ENCODE data around the gene MARCHF5. TPM values are rescaled to one million over a fixed set of nuclear protein-coding genes. Genes with fewer than 3 reads are reported as not detected.

The MARCHF5 gene
- polyA plus RNA-seq, 1 donor (not counting 4 experiments of a cell fraction or from before 2014, with no cell fraction given), result 54.1 TPM

GRCh38 chr10:92381543-92381954 is 90.6 kb downstream of the MARCHF5 start:
- no peaks in the 10 kb centered on the region for H3K9me1 ChIP-seq (ENCODE audit: control insufficient read depth, extremely low read depth, insufficient read depth, low read length)
- no peak for TF ChIP-seq CTCF (optimal IDR thresholded peaks at IDR 0.05 in 1 of 3, IDR thresholded peaks at IDR 0.05 in 1 of 3, conservative IDR thresholded peaks at IDR 0.05 in 1 of 3; ENCODE audit: extremely low read depth in 1 of 3, insufficient read depth in 2 of 3, low read length in 3 of 3)
- no peak for TF ChIP-seq EZH2 (IDR thresholded peaks at IDR 0.05; ENCODE audit: low read length)
- H3K27me3 ChIP-seq (ENCODE audit: control insufficient read depth, extremely low read depth, insufficient read depth, low read length), result no peaks in the 10 kb centered on the region
- no peak for FAIRE-seq
- H3K79me2 ChIP-seq (ENCODE audit: control insufficient read depth, insufficient read depth, low read length), result no peaks in the 10 kb centered on the region
- H3K9me3 ChIP-seq (ENCODE audit: control insufficient read depth, low read depth, low read length), result no peaks in the 10 kb centered on the region
- H3K4me3 ChIP-seq (ENCODE audit: control insufficient read depth in 2 of 3, extremely low read depth in 1 of 3, insufficient read depth in 2 of 3, low read depth in 1 of 3, low read length in 3 of 3), result no peak overlapping the region
- H3K4me1 ChIP-seq (ENCODE audit: control insufficient read depth, extremely low read depth, insufficient read depth, low read length), result no peaks in the 10 kb centered on the region
- dilution Hi-C loops (cut with MboI; ENCODE audit: extremely low pct_ligation_motif_present, low sequenced_read_pairs), result no loop called here
- H3K9ac ChIP-seq (ENCODE audit: control insufficient read depth, extremely low read depth, insufficient read depth, low read length), result no peak overlapping the region
- H4K20me1 ChIP-seq (ENCODE audit: control insufficient read depth, extremely low read depth, insufficient read depth, low read length), result no peaks in the 10 kb centered on the region
- H3K4me2 ChIP-seq (ENCODE audit: control insufficient read depth, extremely low read depth, insufficient read depth, low read depth, low read length), result no peak overlapping the region
- H3K27ac ChIP-seq (ENCODE audit: control insufficient read depth, insufficient read depth, low read length), result no peak overlapping the region
- DNase-seq (ENCODE audit: low read depth, low spot score), result no peak
- H3K36me3 ChIP-seq (ENCODE audit: control insufficient read depth in 2 of 2, extremely low read depth in 1 of 2, insufficient read depth in 2 of 2, low read length in 2 of 2), result no peaks in the 10 kb centered on the region
- H2AFZ ChIP-seq (ENCODE audit: control insufficient read depth, low read length), result no peak overlapping the region

- no peaks in the 10 kb centered on the region for H3K9me1 ChIP-seq (ENCODE audit: control insufficient read depth, extremely low read depth, insufficient read depth, low read length)
- H2AFZ ChIP-seq (ENCODE audit: control insufficient read depth, low read length), result no peak overlapping the region
- no peaks in the 10 kb centered on the region for H3K9me3 ChIP-seq (ENCODE audit: control insufficient read depth, low read depth, low read length)
- H3K4me1 ChIP-seq (ENCODE audit: control insufficient read depth, extremely low read depth, insufficient read depth, low read length), result no peaks in the 10 kb centered on the region
- no peak for FAIRE-seq
- TF ChIP-seq CTCF (optimal IDR thresholded peaks at IDR 0.05 in 1 of 3, IDR thresholded peaks at IDR 0.05 in 1 of 3, conservative IDR thresholded peaks at IDR 0.05 in 1 of 3; ENCODE audit: extremely low read depth in 1 of 3, insufficient read depth in 2 of 3, low read length in 3 of 3) (no peak), EZH2 (IDR thresholded peaks at IDR 0.05; ENCODE audit: low read length) (no peak)
- H3K27ac ChIP-seq (ENCODE audit: control insufficient read depth, insufficient read depth, low read length), result no peak overlapping the region
- H3K4me3 ChIP-seq (ENCODE audit: control insufficient read depth in 2 of 3, extremely low read depth in 1 of 3, insufficient read depth in 2 of 3, low read depth in 1 of 3, low read length in 3 of 3), result no peak overlapping the region
- no peak overlapping the region for H3K9ac ChIP-seq (ENCODE audit: control insufficient read depth, extremely low read depth, insufficient read depth, low read length)
- dilution Hi-C loops (cut with MboI; ENCODE audit: extremely low pct_ligation_motif_present, low sequenced_read_pairs), result no loop called here
- H3K36me3 ChIP-seq (ENCODE audit: control insufficient read depth in 2 of 2, extremely low read depth in 1 of 2, insufficient read depth in 2 of 2, low read length in 2 of 2), result no peaks in the 10 kb centered on the region
- no peaks in the 10 kb centered on the region for H3K79me2 ChIP-seq (ENCODE audit: control insufficient read depth, insufficient read depth, low read length)
- no peak overlapping the region for H3K4me2 ChIP-seq (ENCODE audit: control insufficient read depth, extremely low read depth, insufficient read depth, low read depth, low read length)
- H3K27me3 ChIP-seq (ENCODE audit: control insufficient read depth, extremely low read depth, insufficient read depth, low read length), result no peaks in the 10 kb centered on the region
- no peak for DNase-seq (ENCODE audit: low read depth, low spot score)
- H4K20me1 ChIP-seq (ENCODE audit: control insufficient read depth, extremely low read depth, insufficient read depth, low read length), result no peaks in the 10 kb centered on the region
Observed at GRCh38 chr10:92382631-92383030, 91.7 kb downstream of the MARCHF5 start.

Data from keratinocyte (primary cell).